ENCODE measurements around the gene TGFBR3. TPM values are rescaled to one million over a fixed set of nuclear protein-coding genes. Genes with fewer than 3 reads are reported as not detected.

TGFBR3 gene
- total RNA-seq, 2 donors from 2014 or later: 67.6 to 157 TPM

- Mint-ChIP-seq H3K4me1 (ENCODE audit: low read depth in 2 of 2) (peaks cover 68% of the 10 kb centered on the region in 2 donors), H3K27ac (peak overlapping the region; percentile 68 to 74)
Measured at GRCh38 chr1:91778964-91779363, 107.0 kb downstream of the TGFBR3 start.

GRCh38 chr1:91777630-91778300 lies 108.2 kb downstream of the TGFBR3 start:
- peaks cover 61% of the 10 kb centered on the region in 2 donors for H3K4me1 Mint-ChIP-seq (ENCODE audit: low read depth in 2 of 2)
- peaks cover 3% of the 10 kb centered on the region for H3K9me3 Mint-ChIP-seq
- ATAC-seq (no peak), DNase-seq (ENCODE audit: low spot score) (no peak)
- H3K27me3 Mint-ChIP-seq: no peaks in the 10 kb centered on the region
- H3K27ac Mint-ChIP-seq: peak overlapping the region; percentile 68 to 74
- H3K36me3 Mint-ChIP-seq: peaks cover 16% of the 10 kb centered on the region
- H3K4me3 Mint-ChIP-seq: no peak overlapping the region

More at GRCh38 chr1:91778964-91779363, 107.0 kb downstream of the TGFBR3 start:
- no peaks in the 10 kb centered on the region for H3K27me3 Mint-ChIP-seq
- H3K9me3 Mint-ChIP-seq: peaks cover 3% of the 10 kb centered on the region
- ATAC-seq: no peak
- H3K36me3 Mint-ChIP-seq: peaks cover 16% of the 10 kb centered on the region
- DNase-seq (ENCODE audit: low spot score): no peak
- no peak overlapping the region for H3K4me3 Mint-ChIP-seq

DNA sequence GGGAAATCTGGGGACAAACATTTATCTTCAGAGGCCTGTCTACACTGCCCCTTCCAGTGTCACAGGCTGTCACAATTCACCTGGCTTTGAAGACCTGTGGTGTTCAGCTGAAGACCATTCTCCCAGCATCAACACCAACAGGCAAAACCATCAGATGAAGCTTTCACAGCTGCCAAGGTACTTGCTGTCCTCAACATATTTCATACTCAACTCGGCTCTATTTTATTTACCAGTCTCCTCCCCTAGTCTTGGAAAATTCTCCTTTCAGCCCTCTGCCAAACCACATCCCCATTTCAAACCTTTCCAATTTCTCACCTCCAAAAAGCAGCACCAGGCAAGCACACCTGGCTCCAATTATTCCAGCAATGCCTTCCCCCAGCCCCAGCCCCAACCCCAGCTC lies 108.8 kb downstream of the TGFBR3 start:
- DNase-seq (ENCODE audit: low spot score): no peak
- Mint-ChIP-seq H3K36me3 (peaks cover 16% of the 10 kb centered on the region), H3K9me3 (peaks cover 3% of the 10 kb centered on the region), H3K4me3 (no peak overlapping the region), H3K4me1 (ENCODE audit: low read depth in 2 of 2) (peaks cover 62 to 66% of the 10 kb centered on the region in 2 donors), H3K27ac (peak overlapping the region; percentile 68 to 74), H3K27me3 (no peaks in the 10 kb centered on the region)
- ATAC-seq: no peak

DNA sequence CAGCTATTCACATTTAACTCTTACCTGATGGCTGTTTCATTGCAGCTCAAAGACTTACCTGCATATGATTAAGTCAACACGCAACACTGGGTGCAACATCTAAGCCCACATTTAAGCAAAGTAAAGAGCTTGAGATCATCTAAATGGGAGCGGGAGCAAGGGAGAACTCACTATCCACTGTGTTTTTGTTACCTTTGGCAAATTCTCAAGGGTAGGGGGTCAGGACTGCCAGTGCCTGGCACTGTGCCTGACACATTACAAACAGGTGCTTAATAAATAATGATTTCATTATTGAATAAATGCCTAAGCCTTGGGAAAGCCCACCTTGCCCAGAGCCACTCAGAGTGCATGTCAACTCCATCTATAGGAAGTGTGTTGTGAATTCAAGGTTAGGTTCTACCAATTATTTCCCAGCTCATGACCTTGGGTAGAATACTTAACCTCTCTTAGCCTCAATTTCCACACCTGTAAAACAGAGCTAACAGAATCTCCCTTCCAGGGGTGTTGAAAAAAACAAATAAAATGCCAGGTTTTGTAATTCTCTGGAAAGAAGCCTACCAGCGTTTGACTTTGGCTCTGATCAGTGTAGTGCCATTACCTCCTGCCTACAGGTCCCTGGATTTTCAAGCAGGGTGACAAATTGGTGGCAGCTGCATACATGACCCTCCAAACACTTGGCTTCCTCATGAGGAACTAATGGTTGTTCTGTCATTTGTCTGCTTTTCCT lies 109.7 kb downstream of the TGFBR3 start:
- DNase-seq (ENCODE audit: low spot score) (no peak), ATAC-seq (no peak)
- H3K9me3 Mint-ChIP-seq: peaks cover 3% of the 10 kb centered on the region
- H3K27ac Mint-ChIP-seq: peak overlapping the region; percentile 42 to 89
- H3K27me3 Mint-ChIP-seq: no peaks in the 10 kb centered on the region
- peaks cover 60 to 63% of the 10 kb centered on the region in 2 donors for H3K4me1 Mint-ChIP-seq (ENCODE audit: low read depth in 2 of 2)
- no peak overlapping the region for H3K4me3 Mint-ChIP-seq
- peaks cover 9% of the 10 kb centered on the region for H3K36me3 Mint-ChIP-seq

DNA sequence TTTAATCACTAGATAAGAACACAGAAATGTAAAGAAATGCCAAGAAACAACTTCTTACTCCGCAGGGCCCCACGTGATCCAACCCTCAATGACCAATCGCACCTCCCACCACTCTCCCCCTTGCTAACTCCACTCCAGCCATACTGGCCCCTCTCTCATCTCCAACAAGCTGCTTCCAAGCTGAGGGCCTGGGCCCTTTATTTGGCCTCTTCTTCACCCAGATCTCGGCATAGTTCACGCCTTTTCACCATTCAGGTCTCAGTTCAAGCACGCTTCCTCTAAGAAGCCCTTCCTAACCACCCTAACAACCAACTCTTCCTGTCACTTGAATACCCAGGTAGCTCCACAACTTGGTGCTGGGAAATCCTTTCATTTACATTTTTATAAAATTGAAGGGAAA lies 110.7 kb downstream of the TGFBR3 start:
- peaks cover 3% of the 10 kb centered on the region for H3K9me3 Mint-ChIP-seq
- no peak for ATAC-seq
- no peak for DNase-seq (ENCODE audit: low spot score)
- peak overlapping the region; percentile 42 to 89 for H3K27ac Mint-ChIP-seq
- H3K4me3 Mint-ChIP-seq: peak overlapping the region; percentile 35
- H3K27me3 Mint-ChIP-seq: no peaks in the 10 kb centered on the region
- peaks cover 55 to 58% of the 10 kb centered on the region in 2 donors for H3K4me1 Mint-ChIP-seq (ENCODE audit: low read depth in 2 of 2)
- peaks cover 9% of the 10 kb centered on the region for H3K36me3 Mint-ChIP-seq

DNA sequence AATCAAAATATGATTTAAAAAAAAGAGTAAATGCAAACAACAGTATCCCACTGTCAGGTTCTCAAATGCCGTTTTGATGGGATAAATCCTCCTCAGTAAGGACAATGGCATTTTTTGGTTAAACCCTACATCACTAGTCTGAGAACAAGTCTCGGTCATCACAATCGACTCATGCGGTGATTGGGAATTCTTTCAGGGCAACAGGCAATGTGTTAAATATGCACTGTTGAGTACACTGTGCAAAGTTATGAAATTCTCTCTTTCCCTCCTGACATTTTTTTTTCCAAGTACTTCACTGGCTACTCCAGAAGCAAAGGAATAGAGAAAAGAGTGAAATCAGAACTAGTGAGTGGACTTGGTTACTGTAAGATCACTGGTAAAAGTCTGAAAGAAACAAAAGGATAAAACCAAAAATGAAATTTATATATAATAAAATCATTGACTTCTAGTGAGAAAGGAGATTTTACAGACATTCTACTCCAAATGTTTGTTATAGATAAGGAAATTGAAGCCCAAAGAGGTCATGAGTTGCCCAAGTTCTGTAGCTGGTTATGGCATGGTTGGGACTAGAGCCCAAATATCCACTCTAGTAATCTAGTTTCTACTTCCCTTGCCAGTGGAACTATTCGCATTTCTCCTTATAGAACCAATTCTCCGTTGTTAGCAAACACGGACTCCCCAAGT lies 111.3 kb downstream of the TGFBR3 start:
- peaks cover 3% of the 10 kb centered on the region for H3K9me3 Mint-ChIP-seq
- H3K27ac Mint-ChIP-seq: peak overlapping the region; percentile 42 to 89
- H3K27me3 Mint-ChIP-seq: no peaks in the 10 kb centered on the region
- peaks cover 53 to 63% of the 10 kb centered on the region in 2 donors for H3K4me1 Mint-ChIP-seq (ENCODE audit: low read depth in 2 of 2)
- peak overlapping the region; percentile 35 for H3K4me3 Mint-ChIP-seq
- no peak for DNase-seq (ENCODE audit: low spot score)
- ATAC-seq: no peak
- H3K36me3 Mint-ChIP-seq: peaks cover 13% of the 10 kb centered on the region

DNA sequence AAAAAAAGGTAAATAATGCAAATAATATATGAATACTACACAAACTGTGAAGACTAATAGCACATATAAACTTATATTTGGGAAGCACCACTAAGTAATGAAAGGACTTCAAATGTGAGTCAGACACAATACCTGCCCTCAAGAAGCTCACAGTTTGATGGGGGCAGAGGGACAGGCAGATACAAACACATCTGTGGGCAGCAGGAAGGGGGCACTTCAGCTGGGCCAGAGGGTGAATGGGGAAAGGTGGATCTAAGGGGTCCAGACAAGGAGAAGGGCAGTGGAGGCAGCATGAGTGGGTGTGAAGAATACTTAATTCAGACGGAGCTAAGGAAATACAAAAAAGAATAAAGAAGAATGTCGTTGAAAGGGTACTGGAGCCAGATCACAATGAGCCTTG lies 114.2 kb downstream of the TGFBR3 start:
- H3K4me1 Mint-ChIP-seq (ENCODE audit: low read depth in 2 of 2): peaks cover 47 to 56% of the 10 kb centered on the region in 2 donors
- no peak overlapping the region for H3K4me3 Mint-ChIP-seq
- H3K9me3 Mint-ChIP-seq: peaks cover 3% of the 10 kb centered on the region
- H3K36me3 Mint-ChIP-seq: peaks cover 17% of the 10 kb centered on the region
- DNase-seq (ENCODE audit: low spot score): no peak
- peak overlapping the region; percentile 3 to 86 for H3K27ac Mint-ChIP-seq
- no peak for ATAC-seq
- no peaks in the 10 kb centered on the region for H3K27me3 Mint-ChIP-seq

- Mint-ChIP-seq H3K36me3 (peaks cover 17% of the 10 kb centered on the region), H3K4me1 (ENCODE audit: low read depth in 2 of 2) (peaks cover 48 to 56% of the 10 kb centered on the region in 2 donors), H3K4me3 (no peak overlapping the region), H3K9me3 (peaks cover 3% of the 10 kb centered on the region), H3K27ac (peak overlapping the region in 1 of 2 donors; percentile 29), H3K27me3 (no peaks in the 10 kb centered on the region)
- no peak for DNase-seq (ENCODE audit: low spot score)
- ATAC-seq: no peak
Measured at GRCh38 chr1:91770667-91771268, 115.2 kb downstream of the TGFBR3 start.

- peak overlapping the region; percentile 82 to 88 for H3K27ac Mint-ChIP-seq
Measured at GRCh38 chr1:91769742-91770141, 116.2 kb downstream of the TGFBR3 start.

GRCh38 chr1:91768786-91769725 lies 116.9 kb downstream of the TGFBR3 start:
- DNase-seq (ENCODE audit: low spot score) (no peak), ATAC-seq (peak; percentile 58 to 66)
- H3K4me3 Mint-ChIP-seq: peak overlapping the region; percentile 69
- peaks cover 50 to 64% of the 10 kb centered on the region in 2 donors for H3K4me1 Mint-ChIP-seq (ENCODE audit: low read depth in 2 of 2)
- H3K36me3 Mint-ChIP-seq: peaks cover 29% of the 10 kb centered on the region
- H3K9me3 Mint-ChIP-seq: no peaks in the 10 kb centered on the region
- H3K27me3 Mint-ChIP-seq: no peaks in the 10 kb centered on the region
- peak overlapping the region; percentile 82 to 88 for H3K27ac Mint-ChIP-seq

More at GRCh38 chr1:91769742-91770141, 116.2 kb downstream of the TGFBR3 start:
- ATAC-seq (no peak), DNase-seq (ENCODE audit: low spot score) (no peak)
- Mint-ChIP-seq H3K36me3 (peaks cover 24% of the 10 kb centered on the region), H3K4me3 (peak overlapping the region; percentile 69), H3K9me3 (no peaks in the 10 kb centered on the region), H3K4me1 (ENCODE audit: low read depth in 2 of 2) (peaks cover 47 to 57% of the 10 kb centered on the region in 2 donors), H3K27me3 (no peaks in the 10 kb centered on the region)

- Mint-ChIP-seq H3K27ac (peak overlapping the region; percentile 82 to 88), H3K4me1 (ENCODE audit: low read depth in 2 of 2) (peaks cover 54 to 71% of the 10 kb centered on the region in 2 donors), H3K36me3 (peaks cover 31% of the 10 kb centered on the region), H3K9me3 (no peaks in the 10 kb centered on the region), H3K27me3 (no peaks in the 10 kb centered on the region), H3K4me3 (no peak overlapping the region)
- ATAC-seq (no peak), DNase-seq (ENCODE audit: low spot score) (no peak)
Measured at GRCh38 chr1:91768120-91768519, 117.8 kb downstream of the TGFBR3 start.

- DNase-seq (ENCODE audit: low spot score): no peak
- Mint-ChIP-seq H3K27me3 (no peaks in the 10 kb centered on the region), H3K27ac (peak overlapping the region in 1 of 2 donors; percentile 88), H3K4me3 (no peak overlapping the region), H3K9me3 (no peaks in the 10 kb centered on the region), H3K36me3 (peaks cover 31% of the 10 kb centered on the region), H3K4me1 (ENCODE audit: low read depth in 2 of 2) (peaks cover 59 to 71% of the 10 kb centered on the region in 2 donors)
- ATAC-seq: no peak
Measured at GRCh38 chr1:91766883-91767282, 119.1 kb downstream of the TGFBR3 start.

Data from natural killer cell treated with Interleukin-12 subunit alpha and Interleukin-12 subunit beta and Interleukin-15 and Interleukin-18, amount 100 ng/mL, for 72 hours (primary cell).